ENCODE results near the gene GTF2H1. TPM values are rescaled to one million over a fixed set of nuclear protein-coding genes. Genes with fewer than 3 reads are reported as not detected.
"Not testable (repeated sequence)": the region's sequence is repeated elsewhere in the genome, so short reads cannot be mapped to it uniquely, and the experiment has no call there.

The GTF2H1 gene
- total RNA-seq, 1 donor from 2014 or later, result 57.1 TPM

DNA sequence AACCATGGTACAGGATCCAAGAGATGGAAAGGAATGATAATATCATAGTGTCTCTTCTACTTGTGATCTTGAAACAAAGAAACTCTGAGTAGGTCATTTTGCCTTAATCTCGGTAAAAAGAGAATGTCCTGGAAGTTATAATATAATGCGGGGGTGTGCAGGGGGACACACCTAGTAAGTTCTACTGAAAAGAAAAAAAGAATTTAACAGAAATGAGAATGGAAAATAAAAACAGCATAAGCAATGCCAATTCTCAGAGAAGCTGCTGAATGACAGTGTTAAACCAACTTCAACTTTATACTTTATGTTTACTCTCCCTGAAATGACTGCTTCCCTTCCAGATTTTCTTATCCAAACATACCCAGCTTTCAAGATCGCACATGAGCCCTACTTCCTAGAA, 2.5 kb upstream of the GTF2H1 start:
- Mint-ChIP-seq H3K9me3 (ENCODE audit: low read depth) (no peaks in the 10 kb centered on the region), H3K4me1 (ENCODE audit: low read depth) (peaks cover 72% of the 10 kb centered on the region), H3K27ac (ENCODE audit: unreplicated experiment) (peak overlapping the region; percentile 94), H3K4me3 (ENCODE audit: unreplicated experiment) (peak overlapping the region; percentile 59), H3K27me3 (ENCODE audit: low read depth) (no peaks in the 10 kb centered on the region), H3K36me3 (ENCODE audit: low read depth) (peaks cover 2% of the 10 kb centered on the region)
- DNase-seq (ENCODE audit: low spot score), result no peak
- TF ChIP-seq, protein P1, sequence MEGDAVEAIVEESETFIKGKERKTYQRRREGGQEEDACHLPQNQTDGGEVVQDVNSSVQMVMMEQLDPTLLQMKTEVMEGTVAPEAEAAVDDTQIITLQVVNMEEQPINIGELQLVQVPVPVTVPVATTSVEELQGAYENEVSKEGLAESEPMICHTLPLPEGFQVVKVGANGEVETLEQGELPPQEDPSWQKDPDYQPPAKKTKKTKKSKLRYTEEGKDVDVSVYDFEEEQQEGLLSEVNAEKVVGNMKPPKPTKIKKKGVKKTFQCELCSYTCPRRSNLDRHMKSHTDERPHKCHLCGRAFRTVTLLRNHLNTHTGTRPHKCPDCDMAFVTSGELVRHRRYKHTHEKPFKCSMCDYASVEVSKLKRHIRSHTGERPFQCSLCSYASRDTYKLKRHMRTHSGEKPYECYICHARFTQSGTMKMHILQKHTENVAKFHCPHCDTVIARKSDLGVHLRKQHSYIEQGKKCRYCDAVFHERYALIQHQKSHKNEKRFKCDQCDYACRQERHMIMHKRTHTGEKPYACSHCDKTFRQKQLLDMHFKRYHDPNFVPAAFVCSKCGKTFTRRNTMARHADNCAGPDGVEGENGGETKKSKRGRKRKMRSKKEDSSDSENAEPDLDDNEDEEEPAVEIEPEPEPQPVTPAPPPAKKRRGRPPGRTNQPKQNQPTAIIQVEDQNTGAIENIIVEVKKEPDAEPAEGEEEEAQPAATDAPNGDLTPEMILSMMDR (IDR thresholded peaks at IDR 0.05), result no peak

DNA sequence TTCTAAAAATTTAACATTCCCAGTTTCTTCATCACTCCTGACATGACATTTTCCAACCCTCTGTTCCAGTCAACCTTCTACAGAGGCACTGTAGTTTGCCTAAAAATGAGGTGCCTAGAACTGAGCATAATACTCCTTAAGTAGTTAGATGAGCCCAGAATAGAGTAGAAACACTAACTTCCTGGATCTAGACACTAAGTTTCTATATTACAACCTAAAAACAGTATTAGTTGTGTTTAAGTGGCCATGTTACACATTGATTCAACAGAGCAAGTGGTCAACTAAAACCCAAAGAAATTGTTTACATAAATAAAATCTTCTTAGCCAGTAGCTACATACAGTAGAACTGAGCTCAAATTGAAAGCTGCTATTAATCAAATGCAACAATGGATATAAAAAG, 1.8 kb upstream of the GTF2H1 start:
- no peaks in the 10 kb centered on the region for H3K9me3 Mint-ChIP-seq (ENCODE audit: low read depth)
- no peak for DNase-seq (ENCODE audit: low spot score)
- TF ChIP-seq, protein P1 (IDR thresholded peaks at IDR 0.05), result no peak
- H3K36me3 Mint-ChIP-seq (ENCODE audit: low read depth), result peaks cover 2% of the 10 kb centered on the region
- no peaks in the 10 kb centered on the region for H3K27me3 Mint-ChIP-seq (ENCODE audit: low read depth)
- H3K4me1 Mint-ChIP-seq (ENCODE audit: low read depth), result peaks cover 72% of the 10 kb centered on the region
- peak overlapping the region; percentile 59 for H3K4me3 Mint-ChIP-seq (ENCODE audit: unreplicated experiment)
- peak overlapping the region; percentile 94 for H3K27ac Mint-ChIP-seq (ENCODE audit: unreplicated experiment)

DNA sequence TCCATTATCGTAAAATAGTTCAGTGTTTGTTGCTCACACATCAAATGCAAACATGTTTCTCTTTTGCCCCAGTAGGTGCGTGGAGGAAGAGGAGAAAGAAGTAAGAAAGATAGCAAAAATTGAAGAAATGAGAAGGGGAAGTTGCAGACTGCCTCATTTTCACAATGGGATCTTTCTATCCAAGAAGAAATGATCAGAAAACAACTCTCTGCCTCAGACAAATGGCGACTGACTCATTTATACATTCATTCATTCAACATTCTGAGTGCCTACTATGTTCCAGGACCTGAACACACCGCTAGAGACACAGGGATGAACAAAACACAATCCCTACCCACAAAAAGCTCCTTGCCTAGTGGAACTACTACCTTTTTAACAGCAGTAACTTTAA, 794 bp upstream of the GTF2H1 start:
- Mint-ChIP-seq H3K4me3 (ENCODE audit: unreplicated experiment) (peak overlapping the region; percentile 92), H3K4me1 (ENCODE audit: low read depth) (peaks cover 74% of the 10 kb centered on the region), H3K27me3 (ENCODE audit: low read depth) (no peaks in the 10 kb centered on the region), H3K27ac (ENCODE audit: unreplicated experiment) (peak overlapping the region; percentile 100), H3K36me3 (ENCODE audit: low read depth) (peaks cover 4% of the 10 kb centered on the region), H3K9me3 (ENCODE audit: low read depth) (no peaks in the 10 kb centered on the region)
- TF ChIP-seq, protein P1 (IDR thresholded peaks at IDR 0.05), result no peak
- DNase-seq (ENCODE audit: low spot score), result no peak

DNA sequence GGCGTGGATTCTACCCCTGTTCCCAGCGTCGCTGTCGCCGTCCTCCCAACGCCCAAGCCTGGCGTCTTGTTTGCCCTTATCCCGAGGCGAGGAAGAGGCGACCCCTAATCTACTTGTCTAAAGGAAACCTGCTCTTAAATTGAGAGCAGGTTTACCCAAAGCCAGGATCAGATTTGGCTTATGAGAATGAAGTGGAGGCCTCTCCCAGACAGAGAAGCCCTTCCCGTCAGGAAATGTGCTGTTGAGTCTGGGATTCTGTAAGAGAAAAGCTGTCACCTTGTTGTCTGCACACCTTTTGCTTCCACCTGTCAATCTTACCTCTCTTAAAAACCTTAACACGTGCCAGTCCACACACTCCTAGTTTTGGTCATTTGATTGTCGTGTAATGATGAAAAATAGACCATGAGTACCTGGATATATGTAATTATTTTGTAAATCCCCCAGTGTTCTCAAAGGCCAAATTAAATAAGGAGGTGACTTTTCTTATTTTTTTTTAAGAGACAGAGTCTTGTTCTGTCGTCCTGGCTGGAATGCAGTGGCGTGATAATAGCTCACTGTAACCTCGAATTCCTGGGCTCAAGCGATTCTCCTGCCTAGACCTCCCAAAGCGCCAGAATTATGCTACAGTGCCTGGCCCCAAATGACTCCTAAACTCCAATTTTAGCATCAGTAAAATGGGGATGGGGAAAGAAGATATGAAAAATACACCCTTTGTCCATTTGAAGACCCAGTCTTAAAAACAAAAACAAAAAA, 627 bp downstream of the GTF2H1 start:
- peak overlapping the region; percentile 100 for H3K27ac Mint-ChIP-seq (ENCODE audit: unreplicated experiment)
- H3K9me3 Mint-ChIP-seq (ENCODE audit: low read depth), result no peaks in the 10 kb centered on the region
- peaks cover 71% of the 10 kb centered on the region for H3K4me1 Mint-ChIP-seq (ENCODE audit: low read depth)
- peaks cover 4% of the 10 kb centered on the region for H3K36me3 Mint-ChIP-seq (ENCODE audit: low read depth)
- H3K4me3 Mint-ChIP-seq (ENCODE audit: unreplicated experiment), result peak overlapping the region; percentile 92
- no peak for DNase-seq (ENCODE audit: low spot score)
- H3K27me3 Mint-ChIP-seq (ENCODE audit: low read depth), result no peaks in the 10 kb centered on the region
- TF ChIP-seq, protein P1 (IDR thresholded peaks at IDR 0.05), result no peak

DNA sequence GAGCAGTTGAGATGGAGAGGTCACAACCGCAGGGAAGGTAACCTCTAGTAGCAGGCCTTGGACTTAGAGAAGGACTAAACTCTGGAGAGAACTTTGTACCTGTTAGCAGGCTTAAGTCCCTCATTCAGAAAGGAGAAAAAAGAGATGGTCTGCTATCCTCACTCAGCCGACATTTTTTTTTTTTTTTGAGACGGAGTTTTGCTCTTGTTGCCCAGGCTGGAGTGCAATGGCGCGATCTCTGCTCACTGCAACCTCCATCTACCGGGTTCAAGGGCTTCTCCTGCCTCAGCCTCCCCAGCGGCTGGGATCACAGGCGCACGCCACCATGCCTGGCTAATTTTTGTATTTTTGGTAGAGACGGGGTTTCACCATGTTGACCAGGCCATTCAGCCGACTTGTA, 1.5 kb downstream of the GTF2H1 start:
- not testable (repeated sequence) for H3K9me3 Mint-ChIP-seq (ENCODE audit: low read depth)
- Mint-ChIP-seq H3K4me3 (ENCODE audit: unreplicated experiment) (peak overlapping the region; percentile 92), H3K27ac (ENCODE audit: unreplicated experiment) (peak overlapping the region; percentile 38)

DNA sequence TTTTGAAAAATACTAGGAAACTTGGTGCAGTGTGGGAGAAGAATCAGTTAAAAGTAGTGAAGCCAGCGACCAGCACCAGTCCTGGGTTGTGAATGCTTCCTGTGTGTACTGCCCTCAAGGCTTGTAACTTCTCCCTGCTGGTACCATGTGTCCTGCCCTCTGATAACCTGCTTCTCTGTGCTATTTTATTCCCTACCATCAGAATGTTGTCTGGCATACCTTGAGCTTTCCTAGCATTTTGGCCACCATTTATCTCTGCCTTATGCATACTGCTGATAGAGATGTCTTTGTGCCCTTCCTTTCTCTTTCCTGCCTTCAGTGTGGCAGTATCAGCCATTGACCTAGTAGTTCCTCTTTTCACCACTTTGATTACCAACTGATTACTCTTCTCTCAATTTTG, 2.0 kb downstream of the GTF2H1 start:
- peak overlapping the region; percentile 55 for H3K27ac Mint-ChIP-seq (ENCODE audit: unreplicated experiment)
- no peaks in the 10 kb centered on the region for H3K9me3 Mint-ChIP-seq (ENCODE audit: low read depth)
- H3K27me3 Mint-ChIP-seq (ENCODE audit: low read depth), result no peaks in the 10 kb centered on the region
- H3K4me3 Mint-ChIP-seq (ENCODE audit: unreplicated experiment), result peak overlapping the region; percentile 92
- TF ChIP-seq, protein P1 (IDR thresholded peaks at IDR 0.05), result no peak
- H3K4me1 Mint-ChIP-seq (ENCODE audit: low read depth), result peaks cover 60% of the 10 kb centered on the region
- DNase-seq (ENCODE audit: low spot score), result no peak
- peaks cover 6% of the 10 kb centered on the region for H3K36me3 Mint-ChIP-seq (ENCODE audit: low read depth)

More for the DNA sequence above, 1.5 kb downstream of the GTF2H1 start:
- H3K27me3 Mint-ChIP-seq (ENCODE audit: low read depth); DNase-seq (ENCODE audit: low spot score); H3K36me3 Mint-ChIP-seq (ENCODE audit: low read depth): not testable (repeated sequence)
- H3K4me1 Mint-ChIP-seq (ENCODE audit: low read depth), result peaks cover 62% of the 10 kb centered on the region
